Neural crest cell (in vitro differentiated cells): ENCODE measurements around the gene CPPED1. TPM values are rescaled to one million over a fixed set of nuclear protein-coding genes. Genes with fewer than 3 reads are reported as not detected.

Experiments used
- DNase-seq: peaks from one replicate; pipeline ENCODE4 v3.0.0; 2021; ENCODE audit warnings: low read depth, mixed read lengths, low spot score
- H3K27ac Mint-ChIP-seq: one replicate; pipeline ENCODE4 v1.8.0; 2021; ENCODE audit warnings: mild to moderate bottlenecking, mixed read lengths; ENCODE audit not compliant: unreplicated experiment
- H3K27me3 Mint-ChIP-seq: 2 replicates; pipeline ENCODE4 v1.8.0; 2021; ENCODE audit warnings: low read depth, mild to moderate bottlenecking, mixed read lengths
- H3K36me3 Mint-ChIP-seq: 2 replicates; pipeline ENCODE4 v1.8.0; 2021; ENCODE audit warnings: low read depth, mild to moderate bottlenecking, mixed read lengths
- H3K4me1 Mint-ChIP-seq: 2 replicates; pipeline ENCODE4 v1.8.0; 2021; ENCODE audit warnings: mixed read lengths
- H3K4me3 Mint-ChIP-seq: one replicate; pipeline ENCODE4 v1.8.0; 2021; ENCODE audit warnings: mild to moderate bottlenecking, mixed read lengths
- H3K9me3 Mint-ChIP-seq: 2 replicates; pipeline ENCODE4 v1.8.0; 2021; ENCODE audit warnings: mixed read lengths
- CTCF ChIP-seq: fragments of 200-600 bp; sonication (generic); conservative IDR thresholded peaks from 2 replicates; pipeline ENCODE4 v1.5.0; 2021; ENCODE audit warnings: antibody characterized with exemption, mild to moderate bottlenecking
- total RNA-seq: library from RNA; stranded (reverse); gene quantifications from 2 replicates; pipeline ENCODE4 v1.2.1, GENCODE V29; 2021

CPPED1 gene
- total RNA-seq, 1 donor from 2014 or later: 6.9 TPM

GRCh38 chr16:12695454-12695853 lies 108.2 kb downstream of the CPPED1 start:
- no peaks in the 10 kb centered on the region for H3K9me3 Mint-ChIP-seq
- H3K4me3 Mint-ChIP-seq: no peak overlapping the region
- H3K27me3 Mint-ChIP-seq: no peaks in the 10 kb centered on the region
- H3K27ac Mint-ChIP-seq: no peak overlapping the region
- no peaks in the 10 kb centered on the region for H3K36me3 Mint-ChIP-seq
- no peaks in the 10 kb centered on the region for H3K4me1 Mint-ChIP-seq
- DNase-seq: no peak
- no peak for TF ChIP-seq CTCF

- no peak overlapping the region for H3K27ac Mint-ChIP-seq
- H3K4me3 Mint-ChIP-seq: no peak overlapping the region
- no peaks in the 10 kb centered on the region for H3K9me3 Mint-ChIP-seq
- TF ChIP-seq CTCF: no peak
- no peaks in the 10 kb centered on the region for H3K4me1 Mint-ChIP-seq
- no peaks in the 10 kb centered on the region for H3K27me3 Mint-ChIP-seq
- H3K36me3 Mint-ChIP-seq: no peaks in the 10 kb centered on the region
- DNase-seq: no peak
Measured at GRCh38 chr16:12690024-12690423, 113.7 kb downstream of the CPPED1 start.

GRCh38 chr16:12688951-12689850 lies 114.5 kb downstream of the CPPED1 start:
- DNase-seq: no peak
- Mint-ChIP-seq H3K36me3 (no peaks in the 10 kb centered on the region), H3K4me3 (no peak overlapping the region), H3K4me1 (no peaks in the 10 kb centered on the region), H3K27me3 (no peaks in the 10 kb centered on the region), H3K9me3 (no peaks in the 10 kb centered on the region), H3K27ac (no peak overlapping the region)
- no peak for TF ChIP-seq CTCF

GRCh38 chr16:12685806-12686205 lies 117.9 kb downstream of the CPPED1 start:
- Mint-ChIP-seq H3K4me3 (no peak overlapping the region), H3K27ac (no peak overlapping the region), H3K4me1 (no peaks in the 10 kb centered on the region), H3K27me3 (no peaks in the 10 kb centered on the region), H3K9me3 (no peaks in the 10 kb centered on the region), H3K36me3 (no peaks in the 10 kb centered on the region)
- no peak for DNase-seq
- no peak for TF ChIP-seq CTCF

- H3K27me3 Mint-ChIP-seq: no peaks in the 10 kb centered on the region
- no peak for TF ChIP-seq CTCF
- H3K4me3 Mint-ChIP-seq: no peak overlapping the region
- DNase-seq: no peak
- H3K27ac Mint-ChIP-seq: no peak overlapping the region
- peaks cover 4% of the 10 kb centered on the region for H3K9me3 Mint-ChIP-seq
- peaks cover 4% of the 10 kb centered on the region for H3K36me3 Mint-ChIP-seq
- H3K4me1 Mint-ChIP-seq: no peaks in the 10 kb centered on the region
Measured at GRCh38 chr16:12682432-12683165, 121.1 kb downstream of the CPPED1 start.
